K562 (cell line): Measurements from ENCODE around the gene PDZD2. TPM values are rescaled to one million over a fixed set of nuclear protein-coding genes. Genes with fewer than 3 reads are reported as not detected.

Experiments used
- ASH1L ChIP-seq: fragments of 450-650 bp; IDR thresholded peaks from 2 replicates; pipeline ENCODE4 v1.6.1; 2018; ENCODE audit warnings: borderline replicate concordance, mild to moderate bottlenecking, low read depth; ENCODE audit not compliant: partially characterized antibody
- FOXJ2 ChIP-seq: fragments of 200-800 bp; sonication (Bioruptor generic); IDR thresholded peaks from 2 replicates; pipeline ENCODE4 v1.6.1; 2016; ENCODE audit warnings: missing genetic modification characterization, missing compliant biosample characterization
- FUS ChIP-seq: fragments of 200-400 bp; formaldehyde crosslinking; optimal IDR thresholded peaks from 2 replicates; pipeline ENCODE3; 2017; ENCODE audit warnings: low read depth, low read length
- MED1 ChIP-seq: sonication (generic); formaldehyde crosslinking; IDR thresholded peaks from 2 replicates; pipeline ENCODE4 v1.8.1; 2023; ENCODE audit warnings: missing genetic modification reagents, borderline replicate concordance
- PML ChIP-seq: IDR thresholded peaks from 2 replicates; pipeline ENCODE4 v1.6.1; 2012; ENCODE audit warnings: low read length, inconsistent platforms
- ZBTB1 ChIP-seq: sonication (generic); formaldehyde crosslinking; IDR thresholded peaks from 2 replicates; pipeline ENCODE4 v1.8.1; 2023; ENCODE audit warnings: missing genetic modification reagents, low read depth, mild to moderate bottlenecking, borderline replicate concordance
- ZFP1 ChIP-seq: fragments of 450-650 bp; formaldehyde crosslinking; IDR thresholded peaks from 2 replicates; pipeline ENCODE4 v1.4.0; 2020; ENCODE audit warnings: mild to moderate bottlenecking, mixed read lengths
- ZNF696 ChIP-seq: fragments of 250-450 bp; sonication (Bioruptor Pico); conservative IDR thresholded peaks from 2 replicates; pipeline ENCODE4 v1.4.0; 2020; ENCODE audit warnings: mild to moderate bottlenecking, moderate library complexity
- polyA plus RNA-seq, 8 experiments: library from polyadenylated mRNA; depleted of rRNA in 4 of 8; stranded (reverse) in 5 of 8; unstranded in 3 of 8; fragments of >200 nt; fragmentation: Nextera tagmentation in 2 of 8; fragmentation: Illumina TruSeq in 1 of 8; extraction: Ambion mirVana in 2 of 8; extraction: Trizol in 1 of 8; gene quantifications; 2 replicates each; pipeline versions ENCODE4 v1.2.1 to v1.2.3, GENCODE V29; 2011 to 2014; ENCODE audit warnings: inconsistent platforms in 1 of 8, missing spikeins in 1 of 8
- total RNA-seq, 7 experiments: library from RNA; depleted of rRNA in 6 of 7; stranded (reverse); fragments of >200 nt in 6 of 7; fragmentation: Illumina TruSeq in 2 of 7; extraction: Trizol in 2 of 7; gene quantifications; 2 replicates each; pipeline versions ENCODE4 v1.2.1 to v1.2.3, GENCODE V29; 2011 to 2021; ENCODE audit warnings: low replicate concordance in 1 of 7
- TF ChIP-seq, protein P1 (sequence below): fragments of 200-800 bp; sonication (Bioruptor generic); IDR thresholded peaks from 2 replicates; pipeline ENCODE4 v1.6.1; 2016; ENCODE audit warnings: missing genetic modification characterization, missing compliant biosample characterization
- TF ChIP-seq, protein P2 (sequence below): fragments of 450-650 bp; formaldehyde crosslinking; IDR thresholded peaks from 2 replicates; pipeline ENCODE4 v1.4.0; 2022; ENCODE audit warnings: mild to moderate bottlenecking, moderate library complexity
- TF ChIP-seq, protein P3 (sequence below): IDR thresholded peaks from 2 replicates; pipeline ENCODE4 v1.6.1; 2011; ENCODE audit warnings: borderline replicate concordance, low read depth, mild to moderate bottlenecking, moderate library complexity, low read length; ENCODE audit not compliant: insufficient read depth, poor library complexity, severe bottlenecking

Gene PDZD2
- total and polyA plus RNA-seq, 9 of the 15 experiments (the other 6 are each of a cell fraction or from before 2014, with no cell fraction given), result 0.02 to 0.08 (median 0.04) TPM; not detected in 6

DNA sequence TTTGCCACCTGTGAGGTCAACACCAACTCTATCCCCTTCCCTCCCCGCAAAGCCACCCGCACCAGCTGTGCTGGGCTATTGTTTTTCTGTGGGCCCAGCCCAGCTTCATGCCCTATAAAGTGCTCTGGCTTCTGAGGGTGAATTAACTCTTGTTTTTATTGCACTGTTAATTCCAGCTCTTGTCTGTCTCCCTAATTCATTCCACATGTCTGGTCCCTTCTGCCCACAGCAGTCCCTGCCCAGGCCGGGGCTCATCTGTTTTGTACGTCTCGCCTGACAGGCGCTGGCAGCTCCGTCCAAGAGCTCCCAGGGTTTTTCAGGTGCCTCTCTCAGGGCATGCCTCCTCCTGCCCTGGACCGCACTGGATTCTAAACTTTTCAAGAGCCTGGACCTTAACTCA, 118.9 kb downstream of the PDZD2 start (continued):
- TF ChIP-seq, protein P1, sequence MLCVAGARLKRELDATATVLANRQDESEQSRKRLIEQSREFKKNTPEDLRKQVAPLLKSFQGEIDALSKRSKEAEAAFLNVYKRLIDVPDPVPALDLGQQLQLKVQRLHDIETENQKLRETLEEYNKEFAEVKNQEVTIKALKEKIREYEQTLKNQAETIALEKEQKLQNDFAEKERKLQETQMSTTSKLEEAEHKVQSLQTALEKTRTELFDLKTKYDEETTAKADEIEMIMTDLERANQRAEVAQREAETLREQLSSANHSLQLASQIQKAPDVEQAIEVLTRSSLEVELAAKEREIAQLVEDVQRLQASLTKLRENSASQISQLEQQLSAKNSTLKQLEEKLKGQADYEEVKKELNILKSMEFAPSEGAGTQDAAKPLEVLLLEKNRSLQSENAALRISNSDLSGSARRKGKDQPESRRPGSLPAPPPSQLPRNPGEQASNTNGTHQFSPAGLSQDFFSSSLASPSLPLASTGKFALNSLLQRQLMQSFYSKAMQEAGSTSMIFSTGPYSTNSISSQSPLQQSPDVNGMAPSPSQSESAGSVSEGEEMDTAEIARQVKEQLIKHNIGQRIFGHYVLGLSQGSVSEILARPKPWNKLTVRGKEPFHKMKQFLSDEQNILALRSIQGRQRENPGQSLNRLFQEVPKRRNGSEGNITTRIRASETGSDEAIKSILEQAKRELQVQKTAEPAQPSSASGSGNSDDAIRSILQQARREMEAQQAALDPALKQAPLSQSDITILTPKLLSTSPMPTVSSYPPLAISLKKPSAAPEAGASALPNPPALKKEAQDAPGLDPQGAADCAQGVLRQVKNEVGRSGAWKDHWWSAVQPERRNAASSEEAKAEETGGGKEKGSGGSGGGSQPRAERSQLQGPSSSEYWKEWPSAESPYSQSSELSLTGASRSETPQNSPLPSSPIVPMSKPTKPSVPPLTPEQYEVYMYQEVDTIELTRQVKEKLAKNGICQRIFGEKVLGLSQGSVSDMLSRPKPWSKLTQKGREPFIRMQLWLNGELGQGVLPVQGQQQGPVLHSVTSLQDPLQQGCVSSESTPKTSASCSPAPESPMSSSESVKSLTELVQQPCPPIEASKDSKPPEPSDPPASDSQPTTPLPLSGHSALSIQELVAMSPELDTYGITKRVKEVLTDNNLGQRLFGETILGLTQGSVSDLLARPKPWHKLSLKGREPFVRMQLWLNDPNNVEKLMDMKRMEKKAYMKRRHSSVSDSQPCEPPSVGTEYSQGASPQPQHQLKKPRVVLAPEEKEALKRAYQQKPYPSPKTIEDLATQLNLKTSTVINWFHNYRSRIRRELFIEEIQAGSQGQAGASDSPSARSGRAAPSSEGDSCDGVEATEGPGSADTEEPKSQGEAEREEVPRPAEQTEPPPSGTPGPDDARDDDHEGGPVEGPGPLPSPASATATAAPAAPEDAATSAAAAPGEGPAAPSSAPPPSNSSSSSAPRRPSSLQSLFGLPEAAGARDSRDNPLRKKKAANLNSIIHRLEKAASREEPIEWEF, result no peak
- TF ChIP-seq, protein P2, sequence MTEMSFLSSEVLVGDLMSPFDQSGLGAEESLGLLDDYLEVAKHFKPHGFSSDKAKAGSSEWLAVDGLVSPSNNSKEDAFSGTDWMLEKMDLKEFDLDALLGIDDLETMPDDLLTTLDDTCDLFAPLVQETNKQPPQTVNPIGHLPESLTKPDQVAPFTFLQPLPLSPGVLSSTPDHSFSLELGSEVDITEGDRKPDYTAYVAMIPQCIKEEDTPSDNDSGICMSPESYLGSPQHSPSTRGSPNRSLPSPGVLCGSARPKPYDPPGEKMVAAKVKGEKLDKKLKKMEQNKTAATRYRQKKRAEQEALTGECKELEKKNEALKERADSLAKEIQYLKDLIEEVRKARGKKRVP, result no peak
- TF ChIP-seq PML (no peak), ZNF696 (no peak), ZFP1 (CRISPR knock-in tag) (no peak), MED1 (CRISPR knock-in tag) (no peak), ZBTB1 (CRISPR knock-in tag) (no peak), FUS (no peak), FOXJ2 (tag) (no peak), ASH1L (no peak)
- TF ChIP-seq, protein P3, sequence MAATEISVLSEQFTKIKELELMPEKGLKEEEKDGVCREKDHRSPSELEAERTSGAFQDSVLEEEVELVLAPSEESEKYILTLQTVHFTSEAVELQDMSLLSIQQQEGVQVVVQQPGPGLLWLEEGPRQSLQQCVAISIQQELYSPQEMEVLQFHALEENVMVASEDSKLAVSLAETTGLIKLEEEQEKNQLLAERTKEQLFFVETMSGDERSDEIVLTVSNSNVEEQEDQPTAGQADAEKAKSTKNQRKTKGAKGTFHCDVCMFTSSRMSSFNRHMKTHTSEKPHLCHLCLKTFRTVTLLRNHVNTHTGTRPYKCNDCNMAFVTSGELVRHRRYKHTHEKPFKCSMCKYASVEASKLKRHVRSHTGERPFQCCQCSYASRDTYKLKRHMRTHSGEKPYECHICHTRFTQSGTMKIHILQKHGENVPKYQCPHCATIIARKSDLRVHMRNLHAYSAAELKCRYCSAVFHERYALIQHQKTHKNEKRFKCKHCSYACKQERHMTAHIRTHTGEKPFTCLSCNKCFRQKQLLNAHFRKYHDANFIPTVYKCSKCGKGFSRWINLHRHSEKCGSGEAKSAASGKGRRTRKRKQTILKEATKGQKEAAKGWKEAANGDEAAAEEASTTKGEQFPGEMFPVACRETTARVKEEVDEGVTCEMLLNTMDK, result no peak
